ENCODE data around the gene SNX10.

GRCh38 chr7:26245150-26245549, 46.5 kb upstream of the SNX10 start:
- TF ChIP-seq USF2 (IDR thresholded peaks at IDR 0.05; ENCODE audit: low read length) (no peak), CTCF (IDR thresholded peaks at IDR 0.05; ENCODE audit: control extremely low read depth in 1 of 3, insufficient read depth in 1 of 3, low read depth in 1 of 3, low read length in 3 of 3) (no peak), HDAC6 (IDR thresholded peaks at IDR 0.05; ENCODE audit: low read depth, low read length) (no peak), SAP30 (IDR thresholded peaks at IDR 0.05; ENCODE audit: insufficient read depth, insufficient replicate concordance, low read length) (no peak), YY1 (IDR thresholded peaks at IDR 0.05; ENCODE audit: low read depth, low read length) (no peak), POLR2AphosphoS5 (IDR thresholded peaks at IDR 0.05; ENCODE audit: low read depth, low read length) (no peak), EGR1 (IDR thresholded peaks at IDR 0.05; ENCODE audit: borderline replicate concordance, low read depth, low read length) (no peak), SRF (IDR thresholded peaks at IDR 0.05; ENCODE audit: low read depth, low read length) (no peak), TEAD4 (IDR thresholded peaks at IDR 0.05; ENCODE audit: low read depth, low read length) (no peak), EP300 (IDR thresholded peaks at IDR 0.05; ENCODE audit: borderline replicate concordance in 1 of 2, low read depth in 2 of 2, low read length in 2 of 2) (no peak), KDM4A (IDR thresholded peaks at IDR 0.05; ENCODE audit: low read depth, low read length, severe bottlenecking) (no peak), SIX5 (IDR thresholded peaks at IDR 0.05; ENCODE audit: low read depth, low read length) (no peak), POLR2A (IDR thresholded peaks at IDR 0.05; ENCODE audit: control extremely low read depth in 1 of 2, low read depth in 2 of 2, low read length in 2 of 2) (no peak), SP1 (IDR thresholded peaks at IDR 0.05; ENCODE audit: low read depth, low read length) (no peak)

All from H1 (cell line).